A673 (cell line): ENCODE results near the gene RASL11B. TPM values are rescaled to one million over a fixed set of nuclear protein-coding genes. Genes with fewer than 3 reads are reported as not detected.

Source experiments
- BruUV-seq: library from RNA; stranded (reverse); fragments of 400-500 nt; replicated peaks from 2 replicates; lab custom pipeline; 2021; lab: Mats Ljungman, UMichigan
- CTCF ChIA-PET: fragments of 300-600 bp; sonication (Branson Sonifier 250); formaldehyde crosslinking; loops from one replicate; lab custom pipeline; 2022; ENCODE audit warnings: antibody characterized with exemption; lab: Charles Lee
- POLR2A ChIA-PET: fragments of 300-600 bp; sonication (Branson Sonifier 250); formaldehyde crosslinking; loops from one replicate; lab custom pipeline; 2022; ENCODE audit warnings: antibody characterized with exemption; ENCODE audit not compliant: low non-redundant PET; lab: Charles Lee
- DNase-seq: peaks from one replicate; pipeline ENCODE4 v3.0.0-alpha.2; 2015; ENCODE audit warnings: low spot score
- H3K27ac ChIP-seq: fragments of 200-600 bp; sonication (generic); 2 replicates; pipeline ENCODE4 v1.5.1; 2016; ENCODE audit warnings: mixed run types, low read depth, mild to moderate bottlenecking, mixed read lengths, antibody characterized with exemption, low read length; ENCODE audit not compliant: poor library complexity, severe bottlenecking
- H3K27me3 ChIP-seq: fragments of 200-600 bp; sonication (generic); replicated peaks from 2 replicates; pipeline ENCODE4 v1.6.1; 2017; ENCODE audit warnings: mixed run types, low read depth, mild to moderate bottlenecking, mixed read lengths, antibody characterized with exemption, low read length; ENCODE audit not compliant: insufficient read depth, poor library complexity
- H3K36me3 ChIP-seq: fragments of 200-600 bp; sonication (generic); 2 replicates; pipeline ENCODE4 v1.6.1; 2016; ENCODE audit warnings: mixed run types, mild to moderate bottlenecking, mixed read lengths, antibody characterized with exemption, low read length; ENCODE audit not compliant: insufficient read depth, poor library complexity, severe bottlenecking
- H3K4me1 ChIP-seq: fragments of 200-600 bp; sonication (generic); 2 replicates; pipeline ENCODE4 v1.6.1; 2017; ENCODE audit warnings: mixed run types, mild to moderate bottlenecking, mixed read lengths, antibody characterized with exemption, low read length; ENCODE audit not compliant: insufficient read depth, poor library complexity, severe bottlenecking
- H3K4me3 ChIP-seq: fragments of 200-600 bp; sonication (generic); 2 replicates; pipeline ENCODE4 v1.5.1; 2016; ENCODE audit warnings: low read depth, mixed run types, mild to moderate bottlenecking, mixed read lengths, low read length; ENCODE audit not compliant: poor library complexity, severe bottlenecking
- H3K9me3 ChIP-seq: fragments of 200-600 bp; sonication (generic); 2 replicates; pipeline ENCODE4 v1.6.1; 2016; ENCODE audit warnings: mixed run types, low read depth, mild to moderate bottlenecking, mixed read lengths, antibody characterized with exemption, low read length; ENCODE audit not compliant: poor library complexity, severe bottlenecking
- CTCF ChIP-seq: fragments of 300-800, 200-600 bp; sonication (generic); conservative IDR thresholded peaks from 2 replicates; pipeline ENCODE4 v1.5.1; 2017; ENCODE audit warnings: low read depth, mild to moderate bottlenecking, antibody characterized with exemption, low read length, moderate library complexity, mixed read lengths
- EZH2 ChIP-seq: fragments of 200-600 bp; sonication (generic); IDR thresholded peaks from 2 replicates; pipeline ENCODE4 v1.6.1; 2017; ENCODE audit warnings: borderline replicate concordance, low read depth, mild to moderate bottlenecking, mixed read lengths, antibody characterized with exemption, low read length; ENCODE audit not compliant: poor library complexity, severe bottlenecking
- intact Hi-C: fragments of 100-400 bp; cut with micrococcal nuclease; formaldehyde crosslinking; loops from one replicate; pipeline ENCODE4 v1.10.0; 2022; ENCODE audit not compliant: unreplicated experiment
- total RNA-seq: library from RNA; stranded (reverse); gene quantifications from 2 replicates; pipeline ENCODE4 v1.2.3, GENCODE V29; 2021

RASL11B gene
- total RNA-seq, 1 experiment from 2014 or later = 0.67 TPM

- Histone ChIP-seq H3K4me1 (no peaks in the 10 kb centered on the region), H3K4me3 (no peak overlapping the region), H3K9me3 (no peaks in the 10 kb centered on the region), H3K36me3 (no peaks in the 10 kb centered on the region), H3K27ac (no peak overlapping the region), H3K27me3 (no peaks in the 10 kb centered on the region)
- DNase-seq = no peak
- POLR2A ChIA-PET = no interaction called here
- intact Hi-C loops = no loop called here
- CTCF ChIA-PET = no interaction called here
- TF ChIP-seq EZH2 (no peak), CTCF (no peak)
- no TSS peak for BruUV-seq
Measured at GRCh38 chr4:52838729-52839586, 23.2 kb upstream of the RASL11B start.

- TF ChIP-seq EZH2 = no peak
- TF ChIP-seq CTCF = no peak
Measured at GRCh38 chr4:52840531-52841370, 21.4 kb upstream of the RASL11B start.

GRCh38 chr4:52841682-52842456 lies 20.2 kb upstream of the RASL11B start:
- Histone ChIP-seq H3K4me1 (no peaks in the 10 kb centered on the region), H3K36me3 (no peaks in the 10 kb centered on the region), H3K9me3 (no peaks in the 10 kb centered on the region), H3K27me3 (no peaks in the 10 kb centered on the region), H3K27ac (no peak overlapping the region), H3K4me3 (no peak overlapping the region)
- POLR2A ChIA-PET = no interaction called here
- CTCF ChIA-PET = no interaction called here
- BruUV-seq = no TSS peak
- no peak for DNase-seq
- intact Hi-C loops = no loop called here
- TF ChIP-seq CTCF (no peak), EZH2 (no peak)

More at GRCh38 chr4:52840531-52841370, 21.4 kb upstream of the RASL11B start:
- BruUV-seq = no TSS peak
- no peak for DNase-seq
- POLR2A ChIA-PET = no interaction called here
- Histone ChIP-seq H3K9me3 (no peaks in the 10 kb centered on the region), H3K27me3 (no peaks in the 10 kb centered on the region), H3K27ac (no peak overlapping the region), H3K36me3 (no peaks in the 10 kb centered on the region), H3K4me3 (no peak overlapping the region), H3K4me1 (no peaks in the 10 kb centered on the region)
- CTCF ChIA-PET = no interaction called here
- intact Hi-C loops = no loop called here
